DND-41 (cell line): Measurements from ENCODE around the gene CPAMD8.

Experiments
- CTCF ChIP-seq: IDR thresholded peaks from 2 replicates; pipeline ENCODE4 v1.5.1; 2012; ENCODE audit warnings: borderline replicate concordance, low read length, moderate library complexity, mild to moderate bottlenecking; ENCODE audit not compliant: poor library complexity, severe bottlenecking; ENCODE audit errors: extremely low read depth
- EZH2 ChIP-seq: IDR thresholded peaks from 3 replicates; pipeline ENCODE4 v1.6.1; 2012; ENCODE audit warnings: borderline replicate concordance, low read depth, mild to moderate bottlenecking, moderate library complexity, low read length, inconsistent platforms; ENCODE audit not compliant: severe bottlenecking

DNA sequence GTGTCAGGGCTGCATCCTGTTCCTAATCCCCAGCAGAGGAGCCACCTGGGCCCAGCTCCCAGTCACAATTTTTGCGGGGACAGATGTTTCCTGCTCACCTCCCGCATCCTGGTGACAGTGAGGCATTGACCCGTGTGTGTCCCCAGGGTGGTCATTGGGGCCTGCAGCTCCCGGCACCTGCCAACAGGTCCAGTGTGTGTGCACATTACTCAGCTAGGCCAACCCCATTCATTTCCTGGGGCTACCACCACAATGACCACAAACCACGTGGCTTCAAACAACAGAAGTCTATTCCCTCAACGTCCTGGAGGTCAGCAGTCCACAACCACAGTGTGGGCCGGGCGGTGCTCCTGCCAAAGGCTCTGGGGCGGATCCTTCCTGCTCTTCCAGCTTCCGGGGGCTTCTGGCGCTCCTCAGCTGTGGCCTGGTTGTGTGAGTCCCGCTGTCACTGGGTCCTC, 149.7 kb downstream of the CPAMD8 start:
- no peak for TF ChIP-seq CTCF
- no peak for TF ChIP-seq EZH2
